Esophagus (tissue), 2 donors: ENCODE measurements around the gene CLDN10. TPM values are rescaled to one million over a fixed set of nuclear protein-coding genes. Genes with fewer than 3 reads are reported as not detected.

Experiments used
- H3K27ac ChIP-seq, 2 donors: one replicate each; pipeline ENCODE4 v1.5.1; 2013; ENCODE audit warnings: low read depth in 2 of 2, mild to moderate bottlenecking in 2 of 2, inconsistent platforms in 1 of 2, low read length in 1 of 2, moderate library complexity in 1 of 2
- H3K27me3 ChIP-seq, 2 donors: one replicate each; pipeline ENCODE4 v1.6.1; 2013; ENCODE audit warnings: low read length in 2 of 2, control low read depth in 1 of 2, mild to moderate bottlenecking in 1 of 2; ENCODE audit not compliant: insufficient read depth in 2 of 2, control insufficient read depth in 1 of 2
- H3K36me3 ChIP-seq, 2 donors: one replicate each; pipeline ENCODE4 v1.6.1; 2013; ENCODE audit warnings: low read length in 1 of 2; ENCODE audit not compliant: control insufficient read depth in 2 of 2, insufficient read depth in 2 of 2
- H3K4me1 ChIP-seq, 2 donors: one replicate each; pipeline ENCODE4 v1.6.1; 2013; ENCODE audit warnings: low read length in 1 of 2; ENCODE audit not compliant: control insufficient read depth in 2 of 2, insufficient read depth in 2 of 2
- H3K4me3 ChIP-seq, 2 donors: one replicate each; pipeline ENCODE4 v1.5.1; 2013; ENCODE audit warnings: low read length in 2 of 2, mild to moderate bottlenecking in 2 of 2, low read depth in 1 of 2, moderate library complexity in 1 of 2
- H3K9me3 ChIP-seq, 2 donors: one replicate each; pipeline ENCODE4 v1.6.1; 2013; ENCODE audit warnings: mild to moderate bottlenecking in 2 of 2, low read depth in 1 of 2, low read length in 1 of 2, moderate library complexity in 1 of 2; ENCODE audit not compliant: control insufficient read depth in 2 of 2, insufficient read depth in 1 of 2
- WGBS, 2 donors: extraction: QIAGEN DNeasy Blood & Tissue Kit; methylation state at CpG; one replicate each; pipeline ENCODE4 v1.1.7; 2013; 5-methylcytosine and 5-hydroxymethylcytosine counted together
- polyA plus RNA-seq, 2 donors: library from polyadenylated mRNA; stranded (reverse); fragments of 200-250 nt; gene quantifications; one replicate each; pipeline ENCODE4 v1.2.3, GENCODE V29; 2013
- donor health status: healthy with polysubstance abuse.
- donor health status: Bipolar disorder and iron deficiency.

The CLDN10 gene, protein sequence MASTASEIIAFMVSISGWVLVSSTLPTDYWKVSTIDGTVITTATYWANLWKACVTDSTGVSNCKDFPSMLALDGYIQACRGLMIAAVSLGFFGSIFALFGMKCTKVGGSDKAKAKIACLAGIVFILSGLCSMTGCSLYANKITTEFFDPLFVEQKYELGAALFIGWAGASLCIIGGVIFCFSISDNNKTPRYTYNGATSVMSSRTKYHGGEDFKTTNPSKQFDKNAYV
- polyA plus RNA-seq = 1 to 10 TPM; 2.5 to 3.9 TPM

DNA sequence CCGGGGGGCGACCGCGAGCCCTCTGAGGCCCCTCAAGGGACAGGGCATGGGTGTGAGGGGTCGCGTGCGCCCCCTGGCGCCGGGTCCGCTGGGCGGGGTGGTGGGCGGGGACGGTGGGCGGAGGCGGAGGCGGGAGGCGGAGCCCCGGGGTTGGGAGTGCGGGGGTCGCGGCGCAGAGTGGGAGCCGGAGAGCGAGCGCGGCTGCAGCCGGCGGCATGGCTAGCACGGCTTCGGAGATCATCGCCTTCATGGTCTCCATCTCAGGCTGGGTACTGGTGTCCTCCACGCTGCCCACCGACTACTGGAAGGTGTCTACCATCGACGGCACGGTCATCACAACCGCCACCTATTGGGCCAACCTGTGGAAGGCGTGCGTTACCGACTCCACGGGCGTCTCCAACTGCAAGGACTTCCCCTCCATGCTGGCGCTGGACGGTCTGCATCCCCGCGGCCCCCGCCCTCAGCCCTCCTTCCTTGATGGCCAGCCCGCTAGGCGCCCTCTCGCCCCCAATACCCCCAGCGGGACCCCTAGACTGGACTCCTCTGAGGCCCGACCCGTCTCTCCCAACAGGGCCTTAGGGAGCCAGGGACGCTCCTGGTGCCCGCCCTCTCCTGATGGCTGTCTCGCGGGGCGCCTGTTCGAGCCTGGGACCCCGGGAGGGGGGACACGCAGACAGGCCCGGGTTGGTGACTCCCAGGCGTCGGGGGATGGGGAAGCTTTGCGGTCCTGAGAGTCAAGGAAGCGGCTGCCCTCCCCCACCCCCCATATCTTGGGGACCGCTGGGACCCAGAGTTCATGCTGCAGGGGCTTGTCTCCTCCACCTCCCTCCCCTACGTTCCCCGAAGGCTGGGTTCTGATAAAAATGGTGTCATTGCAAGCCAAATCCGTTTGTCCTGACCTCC is at the start of gene CLDN10:
Gene CLDN10 (plus strand): TSS at position 182 of the 903 bp plus-strand sequence. CDS start 34 bp downstream, at position 216.
- H3K27me3 ChIP-seq = peaks cover 3 to 12% of the 10 kb centered on the region in 2 donors

DNA sequence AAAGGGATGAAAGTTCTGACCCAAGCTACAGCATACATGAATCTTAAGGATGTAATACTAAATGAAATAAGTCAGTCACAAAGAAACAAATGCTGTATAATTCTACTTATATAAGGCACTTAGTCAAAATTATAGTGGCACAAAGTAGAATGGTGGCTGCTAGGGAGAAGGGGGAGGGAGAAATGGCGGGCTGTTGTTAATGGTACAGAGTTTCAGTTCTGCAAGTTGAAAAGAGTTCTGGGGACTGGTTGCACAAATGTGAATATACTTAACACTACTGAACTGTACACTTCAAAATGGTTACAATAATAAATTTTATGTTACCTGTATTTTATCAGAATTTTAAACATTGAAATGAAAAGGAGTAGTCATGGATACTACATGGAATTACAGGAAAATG is 48.9 kb upstream of the CLDN10 start:
- H3K4me3 ChIP-seq = no peak overlapping the region
- H3K4me1 ChIP-seq = peaks cover 0 to 3% of the 10 kb centered on the region in 2 donors
- WGBS, 2 donors = 81 to 90% methylated on average over 1 of the region's 1 CpG
- H3K9me3 ChIP-seq = peaks cover 0 to 4% of the 10 kb centered on the region in 2 donors
- H3K36me3 ChIP-seq = no peaks in the 10 kb centered on the region
- H3K27me3 ChIP-seq = no peaks in the 10 kb centered on the region
- H3K27ac ChIP-seq = no peak overlapping the region

More for the DNA sequence above, at the start of gene CLDN10:
- Histone ChIP-seq H3K4me3 (peak within 1 kb of the TSS; percentile 20 to 25), H3K36me3 (no peaks in the 10 kb centered on the region), H3K4me1 (peaks cover 0 to 6% of the 10 kb centered on the region in 2 donors), H3K9me3 (no peaks in the 10 kb centered on the region), H3K27ac (no peak within 1 kb of the TSS)
- WGBS, 2 donors = 7 to 11% methylated on average over 50 to 70 of the region's 70 CpGs

DNA sequence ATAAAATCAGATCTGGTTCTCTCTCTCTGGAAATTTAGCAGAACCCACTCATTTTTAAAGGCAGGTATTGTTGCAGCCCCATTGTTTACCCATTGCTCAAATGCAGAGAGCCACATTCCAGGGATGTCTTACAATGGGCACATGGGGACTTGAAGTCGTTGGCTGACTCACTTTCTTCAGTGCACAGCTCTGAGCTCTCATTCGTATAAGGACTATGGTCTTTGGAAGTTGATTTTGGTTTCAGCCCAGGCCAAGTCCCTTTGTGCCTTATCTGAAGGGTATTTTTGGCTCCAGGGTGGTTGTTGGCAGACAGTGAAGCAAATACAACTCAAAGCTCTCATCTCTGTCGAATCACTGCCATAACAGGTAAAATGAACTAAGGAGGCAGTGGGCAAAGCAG is 47.3 kb upstream of the CLDN10 start:
- 36 to 44% methylated on average over 3 of the region's 3 CpGs for WGBS, 2 donors
- Histone ChIP-seq H3K9me3 (peaks cover 0 to 4% of the 10 kb centered on the region in 2 donors), H3K36me3 (no peaks in the 10 kb centered on the region), H3K4me1 (peaks cover 0 to 4% of the 10 kb centered on the region in 2 donors), H3K4me3 (no peak overlapping the region), H3K27me3 (no peaks in the 10 kb centered on the region), H3K27ac (no peak overlapping the region)

DNA sequence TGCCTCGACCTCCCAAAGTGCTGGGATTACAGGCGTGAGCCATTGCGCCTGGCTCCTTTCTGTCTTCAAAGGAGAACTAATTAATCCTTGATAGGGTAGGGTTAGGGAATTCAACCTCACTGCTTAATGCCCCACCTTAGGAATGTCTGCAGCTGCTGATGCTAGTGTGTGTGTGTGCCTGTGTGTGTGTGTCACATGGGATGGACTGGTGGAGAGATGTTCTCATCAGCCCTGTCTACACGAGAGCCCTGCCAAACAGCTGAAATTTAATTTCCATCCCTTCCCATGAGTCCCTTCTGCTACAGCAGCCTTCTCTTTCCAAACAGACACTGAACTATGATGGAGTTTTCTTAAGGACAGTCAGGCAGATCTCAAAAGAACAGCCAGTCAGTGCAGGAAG is 46.5 kb upstream of the CLDN10 start:
- Histone ChIP-seq H3K27ac (no peak overlapping the region), H3K36me3 (no peaks in the 10 kb centered on the region), H3K9me3 (peaks cover 0 to 4% of the 10 kb centered on the region in 2 donors), H3K4me1 (peaks cover 0 to 2% of the 10 kb centered on the region in 2 donors), H3K4me3 (no peak overlapping the region), H3K27me3 (no peaks in the 10 kb centered on the region)
- 74 to 79% methylated on average over 4 of the region's 4 CpGs for WGBS, 2 donors

DNA sequence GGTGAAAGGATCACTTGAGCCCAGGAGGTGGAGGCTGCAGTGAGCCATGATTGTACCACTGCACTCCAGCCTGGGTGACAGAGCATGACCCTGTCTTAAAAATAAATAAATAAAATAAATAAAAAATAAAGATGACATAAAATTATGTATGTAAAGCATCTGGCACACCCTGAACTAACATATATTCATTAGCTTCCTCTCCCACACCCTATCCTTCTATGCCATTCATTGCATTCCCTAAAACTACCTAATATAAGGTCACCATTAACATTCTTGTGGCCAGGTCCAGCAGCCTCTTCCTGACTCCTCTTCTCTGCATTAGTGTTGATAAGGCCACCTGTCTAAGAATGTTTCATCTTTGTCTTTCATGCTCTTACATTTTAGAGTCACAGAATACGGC is 44.5 kb upstream of the CLDN10 start:
- Histone ChIP-seq H3K4me1 (peaks cover 0 to 2% of the 10 kb centered on the region in 2 donors), H3K4me3 (no peak overlapping the region), H3K27ac (no peak overlapping the region), H3K9me3 (no peaks in the 10 kb centered on the region), H3K36me3 (no peaks in the 10 kb centered on the region), H3K27me3 (no peaks in the 10 kb centered on the region)
- WGBS, 2 donors = 50 to 97% methylated on average over 1 of the region's 1 CpG

DNA sequence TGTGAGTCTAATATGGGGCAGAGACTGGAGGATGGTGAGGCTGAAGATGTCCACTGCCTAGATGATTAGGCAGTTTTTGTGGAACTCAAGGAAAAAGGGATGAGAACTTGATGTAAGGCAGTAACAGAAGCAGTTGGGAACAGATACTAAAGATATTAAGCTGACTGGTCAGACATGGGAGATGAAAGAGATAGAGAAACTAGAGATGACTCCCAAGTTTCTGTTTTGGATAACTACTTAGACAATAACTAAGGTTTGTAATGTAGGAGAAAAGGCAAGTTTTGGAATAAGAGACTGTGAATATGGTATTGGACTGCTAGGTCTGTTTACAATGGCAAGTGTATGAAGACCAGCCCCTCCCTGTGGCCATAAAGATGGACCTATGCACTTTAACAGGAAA is 43.5 kb upstream of the CLDN10 start:
- Histone ChIP-seq H3K36me3 (no peaks in the 10 kb centered on the region), H3K27me3 (no peaks in the 10 kb centered on the region), H3K27ac (peak overlapping the region in 1 of 2 donors; percentile 38), H3K4me3 (no peak overlapping the region), H3K4me1 (peaks cover 0 to 2% of the 10 kb centered on the region in 2 donors), H3K9me3 (no peaks in the 10 kb centered on the region)

DNA sequence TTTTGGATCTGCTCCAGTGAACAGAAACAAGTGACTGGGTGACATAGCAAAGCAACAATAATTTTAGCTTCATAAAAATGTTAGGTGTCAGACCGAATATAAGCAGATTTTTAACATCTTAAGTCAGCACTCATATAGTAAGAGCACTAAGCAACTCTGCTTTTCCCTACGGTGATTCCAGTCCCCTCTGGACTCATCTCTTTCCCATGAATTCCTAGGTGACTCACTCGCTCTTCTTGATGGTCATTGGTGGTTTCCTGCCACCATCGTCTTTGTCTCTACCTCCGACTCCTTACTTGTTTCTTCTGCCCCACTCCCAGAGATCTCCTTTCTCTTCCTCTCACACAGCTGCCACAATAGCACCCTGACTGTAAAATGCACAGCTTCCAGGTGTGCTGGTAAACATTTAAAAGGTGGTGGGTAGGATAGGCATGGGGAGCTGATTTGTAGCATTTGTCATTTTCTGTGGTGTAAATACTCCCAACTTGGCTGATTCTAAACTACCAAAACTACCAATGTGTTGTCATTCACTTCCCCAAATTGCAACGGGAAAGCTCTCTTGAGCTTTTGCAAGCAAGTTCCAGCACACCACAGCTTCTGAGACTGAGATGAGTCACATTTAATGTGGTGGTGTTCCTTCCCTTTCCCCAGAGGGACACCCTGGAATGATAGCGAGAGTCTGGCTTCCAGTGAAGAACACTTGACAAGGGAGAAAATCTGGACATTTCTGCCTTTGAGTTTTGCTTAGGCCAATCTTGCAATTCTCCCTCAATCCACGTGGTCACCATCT is 42.8 kb upstream of the CLDN10 start:
- peak overlapping the region; percentile 69 to 82 for H3K27ac ChIP-seq
- H3K9me3 ChIP-seq = no peaks in the 10 kb centered on the region
- no peaks in the 10 kb centered on the region for H3K27me3 ChIP-seq
- H3K4me1 ChIP-seq = peaks cover 0 to 2% of the 10 kb centered on the region in 2 donors
- 46 to 64% methylated on average over 8 of the region's 8 CpGs for WGBS, 2 donors
- no peak overlapping the region for H3K4me3 ChIP-seq
- H3K36me3 ChIP-seq = no peaks in the 10 kb centered on the region

DNA sequence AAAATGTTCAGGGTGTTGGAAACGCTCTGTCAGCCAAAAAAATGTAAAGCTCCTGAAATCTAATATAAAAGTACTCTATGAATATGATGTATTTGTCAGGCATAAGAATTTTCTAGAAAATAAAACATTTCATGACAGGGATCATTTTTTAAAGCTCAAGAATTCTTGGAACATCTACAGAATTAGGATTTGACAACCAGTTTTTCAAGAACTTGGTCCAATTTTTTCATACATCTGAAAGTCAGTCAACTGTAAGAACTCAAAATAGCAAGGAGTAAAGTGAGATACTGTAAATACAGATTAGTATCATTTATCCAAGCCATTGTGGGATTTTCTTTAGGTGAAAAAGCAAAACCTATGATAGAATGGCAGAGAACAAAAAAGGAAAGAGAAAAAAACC is 41.6 kb upstream of the CLDN10 start:
- no peaks in the 10 kb centered on the region for H3K9me3 ChIP-seq
- H3K36me3 ChIP-seq = no peaks in the 10 kb centered on the region
- H3K4me1 ChIP-seq = peaks cover 0 to 2% of the 10 kb centered on the region in 2 donors
- no peaks in the 10 kb centered on the region for H3K27me3 ChIP-seq
- 54 to 57% methylated on average over 1 of the region's 1 CpG for WGBS, 2 donors
- no peak overlapping the region for H3K4me3 ChIP-seq
- no peak overlapping the region for H3K27ac ChIP-seq

DNA sequence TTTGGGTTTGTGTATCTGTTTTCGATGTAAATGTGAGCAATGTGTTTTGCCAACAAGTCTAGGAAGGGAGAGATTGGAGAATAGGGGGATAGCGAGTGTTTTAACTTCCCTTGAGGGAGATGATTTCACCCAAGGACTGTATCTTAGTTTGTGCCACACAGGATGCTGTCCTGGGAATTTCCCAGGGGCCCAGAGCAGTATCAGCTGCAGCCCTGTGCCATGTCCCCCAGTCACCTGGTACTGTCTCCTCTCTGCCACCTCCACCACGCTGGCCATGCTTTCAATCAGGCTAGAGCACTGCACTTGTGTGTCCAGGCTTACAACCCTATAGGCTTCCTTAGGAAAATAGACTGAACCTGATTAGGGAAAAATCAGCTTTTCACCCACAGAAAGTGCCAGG is 40.1 kb upstream of the CLDN10 start:
- Histone ChIP-seq H3K36me3 (no peaks in the 10 kb centered on the region), H3K4me1 (peaks cover 0 to 2% of the 10 kb centered on the region in 2 donors), H3K27ac (peak overlapping the region in 1 of 2 donors; percentile 61), H3K4me3 (no peak overlapping the region), H3K27me3 (no peaks in the 10 kb centered on the region), H3K9me3 (no peaks in the 10 kb centered on the region)
- WGBS, 2 donors = 77 to 78% methylated on average over 3 of the region's 3 CpGs
